ENCODE data around the gene TCP11.

TCP11 gene

GRCh38 chr6:35160642-35161041 lies 19.5 kb upstream of the TCP11 start:
- no peak for DNase-seq (ENCODE audit: low read depth, low spot score)
- no peaks in the 10 kb centered on the region for H3K9me3 ChIP-seq (ENCODE audit: low read depth, low read length)
- H3K9ac ChIP-seq (ENCODE audit: insufficient read length) = no peak overlapping the region
- no peak overlapping the region for H3K27ac ChIP-seq
- H3K36me3 ChIP-seq (ENCODE audit: insufficient read depth, low read length) = no peaks in the 10 kb centered on the region
- no peak overlapping the region for H3K4me3 ChIP-seq
- TF ChIP-seq POLR2AphosphoS5 (IDR thresholded peaks at IDR 0.05; ENCODE audit: borderline replicate concordance, low read depth, low read length) (no peak), EZH2 (IDR thresholded peaks at IDR 0.05) (no peak), FOXP2 (optimal IDR thresholded peaks at IDR 0.05; ENCODE audit: control extremely low read depth, extremely low read length, insufficient read depth) (no peak)

- H3K27ac ChIP-seq = no peak overlapping the region
- TF ChIP-seq FOXP2 (optimal IDR thresholded peaks at IDR 0.05; ENCODE audit: control extremely low read depth, extremely low read length, insufficient read depth) = no peak
- no peak for TF ChIP-seq POLR2AphosphoS5 (IDR thresholded peaks at IDR 0.05; ENCODE audit: borderline replicate concordance, low read depth, low read length)
- no peak for TF ChIP-seq EZH2 (IDR thresholded peaks at IDR 0.05)
- H3K4me3 ChIP-seq = no peak overlapping the region
- DNase-seq (ENCODE audit: low read depth, low spot score) = no peak
- no peak overlapping the region for H3K9ac ChIP-seq (ENCODE audit: insufficient read length)
- no peaks in the 10 kb centered on the region for H3K36me3 ChIP-seq (ENCODE audit: insufficient read depth, low read length)
- no peaks in the 10 kb centered on the region for H3K9me3 ChIP-seq (ENCODE audit: low read depth, low read length)
These were observed 17.4 kb upstream of the TCP11 start for GRCh38 chr6:35158520-35158919.

DNA sequence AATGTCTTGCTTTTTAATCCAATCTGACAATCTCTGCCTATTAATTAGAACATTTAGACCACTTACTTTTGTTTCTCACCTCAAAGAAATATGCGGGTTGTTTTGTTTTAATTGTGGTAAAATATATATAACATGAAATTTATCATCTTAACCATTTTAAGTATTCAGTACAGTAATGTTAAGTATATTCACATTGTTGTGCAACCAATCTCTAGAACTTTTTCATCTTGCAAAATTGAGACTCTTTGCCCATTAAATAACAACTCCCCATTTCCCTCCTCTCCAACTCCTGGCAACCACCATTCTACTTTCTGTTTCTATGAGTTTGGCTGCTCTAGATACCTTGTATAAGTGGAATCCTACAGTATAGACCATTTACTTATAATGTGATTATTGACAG lies 13.8 kb upstream of the TCP11 start:
- H3K9ac ChIP-seq (ENCODE audit: insufficient read length) = no peak overlapping the region
- TF ChIP-seq FOXP2 (optimal IDR thresholded peaks at IDR 0.05; ENCODE audit: control extremely low read depth, extremely low read length, insufficient read depth) (no peak), EZH2 (IDR thresholded peaks at IDR 0.05) (no peak), POLR2AphosphoS5 (IDR thresholded peaks at IDR 0.05; ENCODE audit: borderline replicate concordance, low read depth, low read length) (no peak)
- no peak for DNase-seq (ENCODE audit: low read depth, low spot score)

GRCh38 chr6:35154262-35154661 lies 13.1 kb upstream of the TCP11 start:
- no peak for DNase-seq (ENCODE audit: low read depth, low spot score)
- Histone ChIP-seq H3K9ac (ENCODE audit: insufficient read length) (no peak overlapping the region), H3K4me3 (no peak overlapping the region), H3K9me3 (ENCODE audit: low read depth, low read length) (no peaks in the 10 kb centered on the region), H3K36me3 (ENCODE audit: insufficient read depth, low read length) (no peaks in the 10 kb centered on the region), H3K27ac (no peak overlapping the region)
- TF ChIP-seq EZH2 (IDR thresholded peaks at IDR 0.05) (no peak), POLR2AphosphoS5 (IDR thresholded peaks at IDR 0.05; ENCODE audit: borderline replicate concordance, low read depth, low read length) (no peak), FOXP2 (optimal IDR thresholded peaks at IDR 0.05; ENCODE audit: control extremely low read depth, extremely low read length, insufficient read depth) (no peak)

More for the DNA sequence above, 13.8 kb upstream of the TCP11 start:
- no peaks in the 10 kb centered on the region for H3K9me3 ChIP-seq (ENCODE audit: low read depth, low read length)
- H3K4me3 ChIP-seq = no peak overlapping the region
- no peak overlapping the region for H3K27ac ChIP-seq
- H3K36me3 ChIP-seq (ENCODE audit: insufficient read depth, low read length) = no peaks in the 10 kb centered on the region

DNA sequence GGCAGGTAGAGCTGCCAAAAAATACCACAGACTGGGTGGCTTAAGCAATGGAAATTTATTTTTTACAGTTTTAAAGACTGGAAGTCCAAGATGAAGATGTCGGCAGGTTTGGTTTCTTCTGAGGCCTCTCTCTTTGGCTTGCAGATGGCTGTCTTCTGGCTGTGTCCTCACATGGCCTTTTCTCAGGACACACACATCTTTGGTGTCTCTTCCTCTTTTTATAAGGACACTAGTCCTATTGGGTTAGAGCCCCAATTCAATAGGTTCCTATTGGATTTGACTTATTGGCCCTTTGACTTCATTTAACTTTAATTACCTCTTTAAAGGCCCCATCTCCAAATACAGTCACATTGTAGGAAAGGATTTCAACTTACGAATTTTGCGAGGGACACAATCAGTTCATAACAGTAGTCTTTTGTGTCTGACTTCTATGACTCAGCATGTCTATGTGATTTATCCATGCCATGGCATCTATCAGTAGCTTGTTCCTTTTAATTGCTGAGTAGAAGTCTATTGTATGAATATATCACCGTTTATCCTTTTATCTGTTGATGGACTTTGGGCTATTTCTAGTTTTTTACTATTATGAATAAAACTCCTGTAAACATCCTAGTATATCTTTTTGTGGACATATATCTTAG lies 11.0 kb upstream of the TCP11 start:
- no peak overlapping the region for H3K27ac ChIP-seq
- no peaks in the 10 kb centered on the region for H3K36me3 ChIP-seq (ENCODE audit: insufficient read depth, low read length)
- H3K9me3 ChIP-seq (ENCODE audit: low read depth, low read length) = no peaks in the 10 kb centered on the region
- TF ChIP-seq EZH2 (IDR thresholded peaks at IDR 0.05) (no peak), FOXP2 (optimal IDR thresholded peaks at IDR 0.05; ENCODE audit: control extremely low read depth, extremely low read length, insufficient read depth) (no peak), POLR2AphosphoS5 (IDR thresholded peaks at IDR 0.05; ENCODE audit: borderline replicate concordance, low read depth, low read length) (no peak)
- no peak for DNase-seq (ENCODE audit: low read depth, low spot score)
- no peak overlapping the region for H3K4me3 ChIP-seq
- H3K9ac ChIP-seq (ENCODE audit: insufficient read length) = no peak overlapping the region

GRCh38 chr6:35151466-35151865 lies 10.3 kb upstream of the TCP11 start:
- H3K4me3 ChIP-seq = no peak overlapping the region

DNA sequence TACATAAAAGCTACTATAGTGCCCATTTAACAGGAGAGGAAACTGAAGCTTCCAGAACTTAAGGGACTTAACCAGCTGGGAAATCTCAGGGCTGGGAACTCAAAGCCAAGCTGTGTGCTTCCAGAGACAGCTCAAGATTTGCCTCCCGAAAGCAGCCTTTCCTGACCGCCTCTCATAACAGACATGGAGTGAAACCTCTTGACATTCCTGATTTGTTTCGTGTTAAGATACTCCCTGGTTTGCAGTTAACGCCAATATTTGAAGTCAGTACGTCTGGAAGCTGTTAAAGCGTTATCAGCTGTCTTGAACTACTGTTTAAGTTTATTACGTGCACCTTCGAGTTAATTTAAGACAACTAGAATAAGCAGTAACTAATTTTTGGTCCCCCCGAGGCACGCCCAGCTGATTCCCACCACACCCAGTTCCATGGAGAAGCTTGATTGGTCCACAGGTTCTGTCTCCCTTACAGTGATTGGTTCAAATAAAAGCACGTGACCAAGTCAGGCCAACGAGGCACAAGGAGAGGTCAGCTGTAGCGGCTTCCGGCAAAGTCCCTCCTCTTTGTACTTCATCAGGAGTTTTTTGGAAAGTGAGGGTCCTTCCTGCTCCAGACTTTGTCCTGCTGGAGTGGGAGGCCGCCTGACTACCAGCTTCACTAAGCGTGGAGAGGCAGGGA lies 8.9 kb upstream of the TCP11 start:
- Histone ChIP-seq H3K9ac (ENCODE audit: insufficient read length) (no peak overlapping the region), H3K36me3 (ENCODE audit: insufficient read depth, low read length) (no peaks in the 10 kb centered on the region), H3K9me3 (ENCODE audit: low read depth, low read length) (no peaks in the 10 kb centered on the region), H3K4me3 (no peak overlapping the region), H3K27ac (no peak overlapping the region)
- no peak for DNase-seq (ENCODE audit: low read depth, low spot score)
- no peak for TF ChIP-seq EZH2 (IDR thresholded peaks at IDR 0.05)
- no peak for TF ChIP-seq FOXP2 (optimal IDR thresholded peaks at IDR 0.05; ENCODE audit: control extremely low read depth, extremely low read length, insufficient read depth)
- no peak for TF ChIP-seq POLR2AphosphoS5 (IDR thresholded peaks at IDR 0.05; ENCODE audit: borderline replicate concordance, low read depth, low read length)

More at GRCh38 chr6:35151466-35151865, 10.3 kb upstream of the TCP11 start:
- no peak for DNase-seq (ENCODE audit: low read depth, low spot score)
- H3K27ac ChIP-seq = no peak overlapping the region
- H3K9me3 ChIP-seq (ENCODE audit: low read depth, low read length) = no peaks in the 10 kb centered on the region
- no peak overlapping the region for H3K9ac ChIP-seq (ENCODE audit: insufficient read length)
- H3K36me3 ChIP-seq (ENCODE audit: insufficient read depth, low read length) = no peaks in the 10 kb centered on the region
- TF ChIP-seq EZH2 (IDR thresholded peaks at IDR 0.05) = no peak
- no peak for TF ChIP-seq FOXP2 (optimal IDR thresholded peaks at IDR 0.05; ENCODE audit: control extremely low read depth, extremely low read length, insufficient read depth)
- no peak for TF ChIP-seq POLR2AphosphoS5 (IDR thresholded peaks at IDR 0.05; ENCODE audit: borderline replicate concordance, low read depth, low read length)

GRCh38 chr6:35148167-35148741 lies 7.1 kb upstream of the TCP11 start:
- Histone ChIP-seq H3K36me3 (ENCODE audit: insufficient read depth, low read length) (no peaks in the 10 kb centered on the region), H3K9me3 (ENCODE audit: low read depth, low read length) (no peaks in the 10 kb centered on the region), H3K27ac (no peak overlapping the region), H3K4me3 (no peak overlapping the region), H3K9ac (ENCODE audit: insufficient read length) (no peak overlapping the region)
- TF ChIP-seq EZH2 (IDR thresholded peaks at IDR 0.05) (no peak), POLR2AphosphoS5 (IDR thresholded peaks at IDR 0.05; ENCODE audit: borderline replicate concordance, low read depth, low read length) (no peak), FOXP2 (optimal IDR thresholded peaks at IDR 0.05; ENCODE audit: control extremely low read depth, extremely low read length, insufficient read depth) (no peak)
- no peak for DNase-seq (ENCODE audit: low read depth, low spot score)
